Uterus (tissue), 4 donors: ENCODE measurements around the gene MYF6. TPM values are rescaled to one million over a fixed set of nuclear protein-coding genes. Genes with fewer than 3 reads are reported as not detected.

Source experiments
- DNase-seq, 2 donors: peaks; one replicate each; pipeline ENCODE4 v3.0.0-alpha.2; 2019 to 2020
- H3K27ac ChIP-seq, 2 donors: fragments of 200-600 bp; sonication (generic); 1 replicate in 1 of 2; 2 replicates in 1 of 2; pipeline ENCODE4 v1.5.1; 2016 to 2018
- H3K27me3 ChIP-seq, 2 donors: fragments of 200-600 bp; sonication (generic); one replicate each; pipeline ENCODE4 v1.5.1; 2018 to 2019; ENCODE audit warnings: control low read depth in 1 of 2
- H3K36me3 ChIP-seq, 2 donors: fragments of 200-600 bp; sonication (generic); one replicate each; pipeline ENCODE4 v1.5.1; 2019; ENCODE audit warnings: control low read depth in 1 of 2
- H3K4me1 ChIP-seq, 2 donors: fragments of 200-600 bp; sonication (generic); one replicate each; pipeline ENCODE4 v1.5.1; 2018 to 2019; ENCODE audit warnings: control low read depth in 1 of 2
- H3K4me3 ChIP-seq, 2 donors: fragments of 200-600 bp; sonication (generic); 1 replicate in 1 of 2; 2 replicates in 1 of 2; pipeline ENCODE4 v1.5.1; 2018 to 2019; ENCODE audit warnings: mild to moderate bottlenecking in 1 of 2
- H3K9me3 ChIP-seq, 2 donors: fragments of 200-600 bp; sonication (generic); one replicate each; pipeline ENCODE4 v1.5.1; 2019; ENCODE audit warnings: control low read depth in 1 of 2
- POLR2A ChIP-seq, 2 donors: fragments of 450-650 bp; IDR thresholded peaks; one replicate each; pipeline ENCODE4 v1.6.1; 2016; ENCODE audit warnings: antibody characterized with exemption in 2 of 2, mild to moderate bottlenecking in 1 of 2, moderate library complexity in 1 of 2
- intact Hi-C: fragments of 100-400 bp; cut with DNase I; formaldehyde crosslinking; loops from one replicate; pipeline ENCODE4 v1.15.1; 2023; ENCODE audit warnings: low total_unique reads
- total RNA-seq, 4 donors: library from RNA; depleted of rRNA in 3 of 4; stranded (reverse); fragments of >200 nt in 3 of 4; gene quantifications; one replicate each; pipeline versions ENCODE4 v1.1.0 to v1.2.4, GENCODE V29; 2014 to 2023
- TF ChIP-seq, protein P1 (sequence below), 4 experiments: fragments of 200-600 bp in 2 of 4; fragments of 450-650 bp in 2 of 4; sonication (generic) in 2 of 4; IDR thresholded peaks; one replicate each; pipeline ENCODE4 v1.5.1; 2016 to 2019; ENCODE audit warnings: antibody characterized with exemption in 4 of 4, mild to moderate bottlenecking in 2 of 4, moderate library complexity in 1 of 4
- donor health status: DM: yes; HTN: yes; CAD: no.

Gene MYF6
- total RNA-seq, 4 donors from 2014 or later: not detected

DNA sequence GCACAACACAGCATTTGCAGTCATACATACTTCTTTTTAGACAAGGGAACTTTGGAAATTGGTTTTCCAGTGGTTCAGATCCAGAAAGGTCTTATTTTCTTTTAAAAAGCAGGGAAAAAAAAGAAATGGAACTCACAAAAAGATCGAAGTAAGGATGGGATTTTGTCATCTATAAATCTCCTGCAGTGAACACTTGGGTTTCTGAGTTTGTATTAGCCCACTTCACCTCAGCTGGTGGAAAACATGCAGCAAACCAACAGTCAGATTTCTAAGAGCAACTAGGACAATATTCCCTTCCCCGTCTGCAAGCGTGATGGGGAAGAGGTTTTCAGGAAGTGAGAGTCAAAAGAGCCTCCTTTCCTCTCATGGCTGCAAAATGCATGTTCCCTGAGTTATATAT is 13.9 kb downstream of the MYF6 start:
- intact Hi-C loops: no loop called here
- H3K27ac ChIP-seq: no peak overlapping the region

DNA sequence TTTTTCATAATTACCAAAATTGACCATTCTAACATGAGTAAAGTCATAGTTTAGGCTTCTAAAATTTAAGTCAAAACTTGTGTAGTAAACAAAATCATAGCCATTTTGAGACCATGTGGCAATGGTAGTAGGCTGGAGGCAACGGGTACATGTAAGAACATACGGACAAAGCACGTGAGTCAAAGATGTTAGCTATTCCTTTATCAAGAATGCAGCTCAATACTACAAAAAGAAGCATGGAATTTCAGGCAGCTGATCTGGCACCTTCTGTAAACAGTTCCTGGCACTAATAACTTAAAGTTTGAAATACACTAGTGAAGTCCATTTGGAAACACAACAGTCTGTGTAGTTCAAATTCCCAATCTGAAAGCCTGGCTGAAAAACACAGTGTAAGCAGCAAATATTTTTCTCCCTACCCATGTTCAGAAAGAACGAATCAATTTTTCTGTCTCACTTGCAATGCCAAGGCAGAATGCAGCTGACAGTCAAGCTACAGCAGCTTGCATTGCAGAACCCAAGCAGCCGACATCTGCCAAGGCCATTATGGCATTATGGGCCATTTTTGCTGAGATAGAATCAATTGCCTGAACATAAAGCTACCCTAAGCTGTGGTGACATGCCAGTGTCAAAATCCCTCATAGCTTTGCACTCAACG is 38.5 kb downstream of the MYF6 start:
- no peak for DNase-seq
- TF ChIP-seq, protein P1, sequence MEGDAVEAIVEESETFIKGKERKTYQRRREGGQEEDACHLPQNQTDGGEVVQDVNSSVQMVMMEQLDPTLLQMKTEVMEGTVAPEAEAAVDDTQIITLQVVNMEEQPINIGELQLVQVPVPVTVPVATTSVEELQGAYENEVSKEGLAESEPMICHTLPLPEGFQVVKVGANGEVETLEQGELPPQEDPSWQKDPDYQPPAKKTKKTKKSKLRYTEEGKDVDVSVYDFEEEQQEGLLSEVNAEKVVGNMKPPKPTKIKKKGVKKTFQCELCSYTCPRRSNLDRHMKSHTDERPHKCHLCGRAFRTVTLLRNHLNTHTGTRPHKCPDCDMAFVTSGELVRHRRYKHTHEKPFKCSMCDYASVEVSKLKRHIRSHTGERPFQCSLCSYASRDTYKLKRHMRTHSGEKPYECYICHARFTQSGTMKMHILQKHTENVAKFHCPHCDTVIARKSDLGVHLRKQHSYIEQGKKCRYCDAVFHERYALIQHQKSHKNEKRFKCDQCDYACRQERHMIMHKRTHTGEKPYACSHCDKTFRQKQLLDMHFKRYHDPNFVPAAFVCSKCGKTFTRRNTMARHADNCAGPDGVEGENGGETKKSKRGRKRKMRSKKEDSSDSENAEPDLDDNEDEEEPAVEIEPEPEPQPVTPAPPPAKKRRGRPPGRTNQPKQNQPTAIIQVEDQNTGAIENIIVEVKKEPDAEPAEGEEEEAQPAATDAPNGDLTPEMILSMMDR (IDR thresholded peaks at IDR 0.05): no peak
- TF ChIP-seq POLR2A (IDR thresholded peaks at IDR 0.05): no peak
- Histone ChIP-seq H3K36me3 (no peaks in the 10 kb centered on the region), H3K27ac (no peak overlapping the region), H3K4me3 (no peak overlapping the region), H3K27me3 (no peaks in the 10 kb centered on the region), H3K9me3 (no peaks in the 10 kb centered on the region), H3K4me1 (no peaks in the 10 kb centered on the region)
- intact Hi-C loops: no loop called here

More for the DNA sequence above, 13.9 kb downstream of the MYF6 start:
- DNase-seq: no peak
- no peaks in the 10 kb centered on the region for H3K4me1 ChIP-seq
- no peak overlapping the region for H3K4me3 ChIP-seq
- no peak for TF ChIP-seq POLR2A (IDR thresholded peaks at IDR 0.05)
- TF ChIP-seq, protein P1 (IDR thresholded peaks at IDR 0.05): no peak
- H3K36me3 ChIP-seq: no peaks in the 10 kb centered on the region
- H3K9me3 ChIP-seq: no peaks in the 10 kb centered on the region
- no peaks in the 10 kb centered on the region for H3K27me3 ChIP-seq

DNA sequence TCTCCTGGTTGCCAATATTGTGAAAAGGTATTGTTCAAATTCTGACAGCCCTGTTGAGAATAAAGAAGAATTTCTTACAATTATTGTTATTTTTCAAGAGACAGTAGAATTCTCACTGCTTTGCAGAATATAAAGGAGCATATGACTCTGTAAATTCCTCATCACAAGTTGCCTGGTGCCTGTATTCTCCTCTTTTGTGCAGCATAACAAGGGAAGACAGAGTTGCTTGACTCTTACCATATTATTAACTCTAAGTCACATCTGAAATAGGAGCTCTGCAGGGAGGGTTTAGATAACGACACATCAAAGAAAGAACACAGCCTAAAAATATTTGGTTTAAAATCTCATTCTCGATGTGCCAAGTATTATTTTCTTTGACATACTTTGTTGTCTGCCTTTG is 40.4 kb downstream of the MYF6 start:
- Histone ChIP-seq H3K27me3 (no peaks in the 10 kb centered on the region), H3K36me3 (no peaks in the 10 kb centered on the region), H3K4me3 (no peak overlapping the region), H3K4me1 (no peaks in the 10 kb centered on the region), H3K27ac (no peak overlapping the region), H3K9me3 (no peaks in the 10 kb centered on the region)
- intact Hi-C loops: no loop called here
- no peak for DNase-seq
- TF ChIP-seq, protein P1 (IDR thresholded peaks at IDR 0.05): no peak
- TF ChIP-seq POLR2A (IDR thresholded peaks at IDR 0.05): no peak

DNA sequence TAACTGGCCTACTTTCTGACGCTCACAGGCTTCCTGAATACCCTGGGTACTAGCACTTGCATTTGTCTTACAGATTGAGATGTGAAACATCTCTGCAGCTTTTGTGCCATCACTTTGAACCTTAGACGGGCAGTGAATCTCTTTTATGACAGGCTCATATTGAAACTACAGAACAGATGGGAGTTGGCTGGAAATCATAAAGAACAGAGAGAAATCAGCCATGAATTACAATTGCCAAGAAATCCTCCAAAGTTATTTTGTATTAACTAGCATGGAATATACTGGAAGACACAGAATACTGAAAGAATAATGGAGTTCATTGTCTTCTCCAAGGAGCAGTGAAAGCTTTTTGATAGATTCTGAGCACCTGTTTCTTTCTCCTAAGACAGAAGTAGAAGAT is 42.0 kb downstream of the MYF6 start:
- intact Hi-C loops: no loop called here
- TF ChIP-seq POLR2A (IDR thresholded peaks at IDR 0.05): no peak
- Histone ChIP-seq H3K9me3 (no peaks in the 10 kb centered on the region), H3K27me3 (no peaks in the 10 kb centered on the region), H3K4me3 (no peak overlapping the region), H3K4me1 (no peaks in the 10 kb centered on the region), H3K27ac (no peak overlapping the region), H3K36me3 (no peaks in the 10 kb centered on the region)
- DNase-seq: no peak

DNA sequence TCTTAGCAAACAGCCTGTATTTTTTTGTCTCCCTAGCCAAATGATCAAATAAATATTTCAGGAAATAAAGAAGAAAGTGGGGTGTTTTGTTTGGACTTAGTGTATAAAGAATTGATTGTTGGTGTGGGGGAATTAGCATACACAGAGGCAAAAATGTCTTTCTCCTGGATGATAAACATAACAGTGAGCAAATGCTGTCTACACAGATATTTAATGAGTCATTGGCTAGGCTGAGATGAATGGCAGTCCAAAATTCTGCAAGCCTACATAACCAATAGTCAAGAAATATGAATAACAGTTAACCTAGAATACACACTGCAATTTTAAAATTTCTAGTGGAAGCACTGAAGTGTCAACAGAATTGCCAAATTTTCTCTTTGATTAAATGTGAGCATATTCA is 45.0 kb downstream of the MYF6 start:
- TF ChIP-seq, protein P1 (IDR thresholded peaks at IDR 0.05): no peak
- no peak for TF ChIP-seq POLR2A (IDR thresholded peaks at IDR 0.05)
- Histone ChIP-seq H3K9me3 (no peaks in the 10 kb centered on the region), H3K4me1 (no peaks in the 10 kb centered on the region), H3K4me3 (no peak overlapping the region), H3K27me3 (no peaks in the 10 kb centered on the region), H3K27ac (no peak overlapping the region), H3K36me3 (no peaks in the 10 kb centered on the region)
- DNase-seq: no peak
- intact Hi-C loops: no loop called here

DNA sequence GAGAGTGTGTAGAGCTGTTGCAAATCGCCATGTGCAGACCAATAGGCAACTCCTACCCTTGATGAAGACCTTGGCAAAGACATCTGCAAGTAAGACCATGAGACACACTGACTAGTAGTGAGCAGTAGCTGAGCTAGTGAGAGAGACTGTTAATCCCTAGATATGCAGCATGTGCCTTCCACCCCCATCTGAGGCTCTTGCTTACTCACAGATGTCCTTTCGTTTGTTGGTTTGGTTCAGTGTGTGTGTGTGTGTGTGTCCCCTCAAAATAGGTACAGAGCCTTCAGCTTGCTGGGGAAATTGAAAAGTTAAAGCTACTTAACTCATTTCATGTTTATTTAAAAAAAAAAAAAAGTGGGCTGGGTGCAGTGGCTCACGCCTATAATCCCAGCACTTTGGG is 46.8 kb downstream of the MYF6 start:
- intact Hi-C loops: no loop called here
- Histone ChIP-seq H3K27ac (no peak overlapping the region), H3K4me1 (no peaks in the 10 kb centered on the region), H3K9me3 (no peaks in the 10 kb centered on the region), H3K4me3 (no peak overlapping the region), H3K27me3 (no peaks in the 10 kb centered on the region), H3K36me3 (no peaks in the 10 kb centered on the region)
- no peak for DNase-seq
- TF ChIP-seq, protein P1 (IDR thresholded peaks at IDR 0.05): no peak
- TF ChIP-seq POLR2A (IDR thresholded peaks at IDR 0.05): no peak
